GM23338 (cell line): ENCODE results near the gene TIRAP. TPM values are rescaled to one million over a fixed set of nuclear protein-coding genes. Genes with fewer than 3 reads are reported as not detected.

ENCODE experiments used
- ATAC-seq: fragments of 200-7000 bp; cut with Tn5 transposase; 3 replicates; pipeline ENCODE4 v1.9.1; 2020
- DNase-seq: peaks from one replicate; pipeline ENCODE4 v3.0.0-alpha.2; 2015; ENCODE audit warnings: low spot score
- H2AFZ ChIP-seq: fragments of 200-600 bp; sonication (generic); 2 replicates; pipeline ENCODE4 v1.8.0; 2016; ENCODE audit warnings: antibody characterized with exemption, mild to moderate bottlenecking, moderate library complexity
- H3F3A ChIP-seq: fragments of 200-600 bp; sonication (generic); replicated peaks from 2 replicates; pipeline ENCODE4 v1.8.0; 2017; ENCODE audit warnings: antibody characterized with exemption, mixed run types, low read depth
- H3K27ac ChIP-seq: fragments of 200-600 bp; sonication (generic); 2 replicates; pipeline ENCODE4 v1.6.1; 2016; ENCODE audit warnings: low read depth
- H3K27me3 ChIP-seq: fragments of 200-600 bp; sonication (generic); 2 replicates; pipeline ENCODE4 v1.8.0; 2016; ENCODE audit warnings: mild to moderate bottlenecking, mixed run types, moderate library complexity; ENCODE audit not compliant: insufficient read depth
- H3K36me3 ChIP-seq: fragments of 200-600 bp; sonication (generic); 2 replicates; pipeline ENCODE4 v1.8.0; 2016; ENCODE audit warnings: mild to moderate bottlenecking; ENCODE audit not compliant: insufficient read depth
- H3K4me1 ChIP-seq: fragments of 200-600 bp; sonication (generic); 2 replicates; pipeline ENCODE4 v1.8.0; 2016; ENCODE audit warnings: mild to moderate bottlenecking, moderate library complexity; ENCODE audit not compliant: insufficient read depth
- H3K4me2 ChIP-seq: fragments of 200-600 bp; sonication (generic); 2 replicates; pipeline ENCODE4 v1.7.1; 2017; ENCODE audit warnings: mixed run types
- H3K4me3 ChIP-seq: fragments of 200-600 bp; sonication (generic); 2 replicates; pipeline ENCODE4 v1.6.1; 2016; ENCODE audit warnings: mixed run types
- H3K79me2 ChIP-seq: fragments of 200-600 bp; sonication (generic); replicated peaks from 2 replicates; pipeline ENCODE4 v1.8.0; 2017; ENCODE audit warnings: mild to moderate bottlenecking; ENCODE audit not compliant: insufficient read depth
- H3K9me2 ChIP-seq: fragments of 200-600 bp; sonication (generic); 2 replicates; pipeline ENCODE4 v1.8.0; 2017; ENCODE audit not compliant: insufficient read depth
- H4K20me1 ChIP-seq: fragments of 200-600 bp; sonication (generic); replicated peaks from 2 replicates; pipeline ENCODE4 v1.8.0; 2017; ENCODE audit warnings: mild to moderate bottlenecking; ENCODE audit not compliant: insufficient read depth
- H3K27ac Mint-ChIP-seq: 2 replicates; pipeline ENCODE4 v1.8.0; 2020; ENCODE audit warnings: inconsistent platforms, mild to moderate bottlenecking, moderate library complexity, mixed read lengths
- H3K27me3 Mint-ChIP-seq: 3 replicates; pipeline ENCODE4 v1.8.0; 2022; ENCODE audit warnings: low read depth, mild to moderate bottlenecking, moderate library complexity, mixed read lengths, inconsistent platforms; ENCODE audit not compliant: insufficient read depth, poor library complexity
- H3K36me3 Mint-ChIP-seq: 3 replicates; pipeline ENCODE4 v1.8.0; 2021; ENCODE audit warnings: low read depth, mild to moderate bottlenecking, inconsistent platforms, moderate library complexity, mixed read lengths
- H3K4me1 Mint-ChIP-seq: 3 replicates; pipeline ENCODE4 v1.8.0; 2020; ENCODE audit warnings: mild to moderate bottlenecking, inconsistent platforms, mixed read lengths
- H3K4me3 Mint-ChIP-seq: 3 replicates; pipeline ENCODE4 v1.8.0; 2021; ENCODE audit warnings: moderate library complexity, mild to moderate bottlenecking, inconsistent platforms, mixed read lengths
- H3K9me3 Mint-ChIP-seq: 3 replicates; pipeline ENCODE4 v1.8.0; 2020; ENCODE audit warnings: moderate library complexity, mild to moderate bottlenecking, inconsistent platforms, mixed read lengths
- CREB1 ChIP-seq: fragments of 250-450 bp; sonication (Bioruptor Pico); IDR thresholded peaks from 2 replicates; pipeline ENCODE4 v1.5.0; 2020; ENCODE audit warnings: low read depth, mild to moderate bottlenecking, moderate library complexity
- CTCF ChIP-seq, 2 experiments: fragments of 200-600 bp in 1 of 2; sonication (generic) in 1 of 2; conservative IDR thresholded peaks; 2 replicates each; pipeline versions ENCODE4 v1.5.1 to v1.6.1; 2016 to 2017; ENCODE audit warnings: antibody characterized with exemption in 2 of 2, low read depth in 2 of 2, mild to moderate bottlenecking in 2 of 2, moderate library complexity in 1 of 2
- ETS1 ChIP-seq: IDR thresholded peaks from 2 replicates; pipeline ENCODE4 v1.6.1; 2016; ENCODE audit warnings: antibody characterized with exemption
- EZH2 ChIP-seq: fragments of 200-600 bp; sonication (generic); IDR thresholded peaks from one replicate; pipeline ENCODE4 v1.8.0; 2017; ENCODE audit warnings: antibody characterized with exemption, mild to moderate bottlenecking, low read depth; ENCODE audit not compliant: unreplicated experiment
- EZH2phosphoT487 ChIP-seq: fragments of 200-600 bp; sonication (generic); IDR thresholded peaks from one replicate; pipeline ENCODE4 v1.8.1; 2018; ENCODE audit warnings: antibody characterized with exemption; ENCODE audit not compliant: unreplicated experiment
- JUNB ChIP-seq: IDR thresholded peaks from one replicate; pipeline ENCODE4 v1.6.1; 2016; ENCODE audit warnings: antibody characterized with exemption; ENCODE audit not compliant: unreplicated experiment
- NANOG ChIP-seq: IDR thresholded peaks from 2 replicates; pipeline ENCODE4 v1.6.1; 2016; ENCODE audit warnings: antibody characterized with exemption, borderline replicate concordance
- POLR2AphosphoS5 ChIP-seq: IDR thresholded peaks from 2 replicates; pipeline ENCODE4 v1.6.1; 2016; ENCODE audit warnings: antibody characterized with exemption, low read depth
- REST ChIP-seq: IDR thresholded peaks from one replicate; pipeline ENCODE4 v1.6.1; 2018; ENCODE audit warnings: antibody characterized with exemption; ENCODE audit not compliant: unreplicated experiment
- STAT1 ChIP-seq: IDR thresholded peaks from one replicate; pipeline ENCODE4 v1.6.1; 2016; ENCODE audit warnings: antibody characterized with exemption; ENCODE audit not compliant: unreplicated experiment
- ZNF114 ChIP-seq: fragments of 250-450 bp; sonication (Bioruptor Pico); IDR thresholded peaks from 2 replicates; pipeline ENCODE4 v1.5.0; 2020; ENCODE audit warnings: mild to moderate bottlenecking, moderate library complexity
- ZNF331 ChIP-seq: fragments of 250-450 bp; sonication (Bioruptor Pico); IDR thresholded peaks from 2 replicates; pipeline ENCODE4 v1.5.0; 2020; ENCODE audit warnings: low read depth, mild to moderate bottlenecking, moderate library complexity
- polyA plus RNA-seq: library from polyadenylated mRNA; unstranded; fragments of >200 nt; fragmentation: Nextera tagmentation; extraction: Ambion mirVana; gene quantifications from 2 replicates; pipeline ENCODE4 v1.2.1, GENCODE V29; 2016
- total RNA-seq: library from RNA; depleted of rRNA; stranded (reverse); fragments of >200 nt; shearing (Covaris generic); gene quantifications from 2 replicates; pipeline ENCODE4 v1.2.3, GENCODE V29; 2014
- TF ChIP-seq, protein P1 (sequence below): fragments of 250-450 bp; sonication (Bioruptor Pico); IDR thresholded peaks from 2 replicates; pipeline ENCODE4 v1.5.0; 2020; ENCODE audit warnings: mild to moderate bottlenecking, moderate library complexity

Gene TIRAP
- total and polyA plus RNA-seq, 2 experiments from 2014 or later = 1.1 to 3.4 TPM

DNA sequence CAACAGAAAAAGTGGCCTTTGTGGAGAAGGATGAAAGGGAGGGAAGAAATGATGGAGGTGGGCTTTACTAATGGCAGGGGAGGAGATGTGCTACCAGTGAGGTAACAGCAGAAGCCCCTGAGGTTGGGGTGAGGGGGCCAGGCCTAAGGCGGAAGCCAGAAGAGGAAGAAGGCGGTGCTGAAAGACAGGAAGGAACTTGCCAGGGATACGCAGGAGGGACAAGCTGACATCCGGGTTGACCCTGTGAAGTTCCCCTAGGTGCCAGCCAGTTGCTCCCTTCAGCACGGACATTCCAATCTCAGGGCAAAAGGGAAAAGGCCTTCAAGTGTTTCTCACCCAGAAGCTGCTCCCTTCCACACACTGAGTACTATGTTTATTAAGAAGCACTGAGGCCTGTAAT is 2.3 kb upstream of the TIRAP start:
- Histone ChIP-seq H3K4me2 (no peak overlapping the region), H3K27ac (no peak overlapping the region), H3F3A (peaks cover 10% of the 10 kb centered on the region), H4K20me1 (no peaks in the 10 kb centered on the region), H3K79me2 (no peaks in the 10 kb centered on the region), H2AFZ (no peak overlapping the region), H3K4me3 (no peak overlapping the region), H3K9me2 (no peaks in the 10 kb centered on the region), H3K27me3 (peaks cover 19% of the 10 kb centered on the region), H3K36me3 (no peaks in the 10 kb centered on the region), H3K4me1 (0 out of 2 replicates have a peak, but pooled peaks cover 7% of the 10 kb centered on the region)
- Mint-ChIP-seq H3K36me3 (peaks cover 26% of the 10 kb centered on the region), H3K9me3 (no peaks in the 10 kb centered on the region; the same call in 2 of the 3 replicates), H3K4me3 (no peak overlapping the region), H3K4me1 (peaks cover 15% of the 10 kb centered on the region), H3K27ac (no peak overlapping the region), H3K27me3 (peaks cover 28% of the 10 kb centered on the region)
- DNase-seq = no peak
- TF ChIP-seq EZH2phosphoT487 = no peak
- TF ChIP-seq POLR2AphosphoS5 = no peak
- TF ChIP-seq ZNF331 (CRISPR knock-in tag) = no peak
- TF ChIP-seq CREB1 (CRISPR knock-in tag) = no peak
- no peak for TF ChIP-seq ZNF114
- no peak for TF ChIP-seq CTCF (conservative IDR thresholded peaks at IDR 0.05; ENCODE audit: low read depth in 2 of 2)
- TF ChIP-seq STAT1 = no peak
- TF ChIP-seq NANOG = no peak
- TF ChIP-seq, protein P1, sequence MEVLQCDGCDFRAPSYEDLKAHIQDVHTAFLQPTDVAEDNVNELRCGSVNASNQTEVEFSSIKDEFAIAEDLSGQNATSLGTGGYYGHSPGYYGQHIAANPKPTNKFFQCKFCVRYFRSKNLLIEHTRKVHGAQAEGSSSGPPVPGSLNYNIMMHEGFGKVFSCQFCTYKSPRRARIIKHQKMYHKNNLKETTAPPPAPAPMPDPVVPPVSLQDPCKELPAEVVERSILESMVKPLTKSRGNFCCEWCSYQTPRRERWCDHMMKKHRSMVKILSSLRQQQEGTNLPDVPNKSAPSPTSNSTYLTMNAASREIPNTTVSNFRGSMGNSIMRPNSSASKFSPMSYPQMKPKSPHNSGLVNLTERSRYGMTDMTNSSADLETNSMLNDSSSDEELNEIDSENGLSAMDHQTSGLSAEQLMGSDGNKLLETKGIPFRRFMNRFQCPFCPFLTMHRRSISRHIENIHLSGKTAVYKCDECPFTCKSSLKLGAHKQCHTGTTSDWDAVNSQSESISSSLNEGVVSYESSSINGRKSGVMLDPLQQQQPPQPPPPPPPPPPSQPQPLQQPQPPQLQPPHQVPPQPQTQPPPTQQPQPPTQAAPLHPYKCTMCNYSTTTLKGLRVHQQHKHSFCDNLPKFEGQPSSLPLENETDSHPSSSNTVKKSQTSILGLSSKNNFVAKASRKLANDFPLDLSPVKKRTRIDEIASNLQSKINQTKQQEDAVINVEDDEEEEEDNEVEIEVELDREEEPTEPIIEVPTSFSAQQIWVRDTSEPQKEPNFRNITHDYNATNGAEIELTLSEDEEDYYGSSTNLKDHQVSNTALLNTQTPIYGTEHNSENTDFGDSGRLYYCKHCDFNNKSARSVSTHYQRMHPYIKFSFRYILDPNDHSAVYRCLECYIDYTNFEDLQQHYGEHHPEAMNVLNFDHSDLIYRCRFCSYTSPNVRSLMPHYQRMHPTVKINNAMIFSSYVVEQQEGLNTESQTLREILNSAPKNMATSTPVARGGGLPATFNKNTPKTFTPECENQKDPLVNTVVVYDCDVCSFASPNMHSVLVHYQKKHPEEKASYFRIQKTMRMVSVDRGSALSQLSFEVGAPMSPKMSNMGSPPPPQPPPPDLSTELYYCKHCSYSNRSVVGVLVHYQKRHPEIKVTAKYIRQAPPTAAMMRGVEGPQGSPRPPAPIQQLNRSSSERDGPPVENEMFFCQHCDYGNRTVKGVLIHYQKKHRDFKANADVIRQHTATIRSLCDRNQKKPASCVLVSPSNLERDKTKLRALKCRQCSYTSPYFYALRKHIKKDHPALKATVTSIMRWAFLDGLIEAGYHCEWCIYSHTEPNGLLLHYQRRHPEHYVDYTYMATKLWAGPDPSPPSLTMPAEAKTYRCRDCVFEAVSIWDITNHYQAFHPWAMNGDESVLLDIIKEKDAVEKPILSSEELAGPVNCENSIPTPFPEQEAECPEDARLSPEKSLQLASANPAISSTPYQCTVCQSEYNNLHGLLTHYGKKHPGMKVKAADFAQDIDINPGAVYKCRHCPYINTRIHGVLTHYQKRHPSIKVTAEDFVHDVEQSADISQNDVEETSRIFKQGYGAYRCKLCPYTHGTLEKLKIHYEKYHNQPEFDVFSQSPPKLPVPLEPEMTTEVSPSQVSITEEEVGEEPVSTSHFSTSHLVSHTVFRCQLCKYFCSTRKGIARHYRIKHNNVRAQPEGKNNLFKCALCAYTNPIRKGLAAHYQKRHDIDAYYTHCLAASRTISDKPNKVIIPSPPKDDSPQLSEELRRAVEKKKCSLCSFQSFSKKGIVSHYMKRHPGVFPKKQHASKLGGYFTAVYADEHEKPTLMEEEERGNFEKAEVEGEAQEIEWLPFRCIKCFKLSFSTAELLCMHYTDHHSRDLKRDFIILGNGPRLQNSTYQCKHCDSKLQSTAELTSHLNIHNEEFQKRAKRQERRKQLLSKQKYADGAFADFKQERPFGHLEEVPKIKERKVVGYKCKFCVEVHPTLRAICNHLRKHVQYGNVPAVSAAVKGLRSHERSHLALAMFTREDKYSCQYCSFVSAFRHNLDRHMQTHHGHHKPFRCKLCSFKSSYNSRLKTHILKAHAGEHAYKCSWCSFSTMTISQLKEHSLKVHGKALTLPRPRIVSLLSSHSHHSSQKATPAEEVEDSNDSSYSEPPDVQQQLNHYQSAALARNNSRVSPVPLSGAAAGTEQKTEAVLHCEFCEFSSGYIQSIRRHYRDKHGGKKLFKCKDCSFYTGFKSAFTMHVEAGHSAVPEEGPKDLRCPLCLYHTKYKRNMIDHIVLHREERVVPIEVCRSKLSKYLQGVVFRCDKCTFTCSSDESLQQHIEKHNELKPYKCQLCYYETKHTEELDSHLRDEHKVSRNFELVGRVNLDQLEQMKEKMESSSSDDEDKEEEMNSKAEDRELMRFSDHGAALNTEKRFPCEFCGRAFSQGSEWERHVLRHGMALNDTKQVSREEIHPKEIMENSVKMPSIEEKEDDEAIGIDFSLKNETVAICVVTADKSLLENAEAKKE (CRISPR knock-in tag) = no peak
- no peak for TF ChIP-seq JUNB
- no peak for TF ChIP-seq EZH2
- TF ChIP-seq ETS1 = no peak
- TF ChIP-seq REST = no peak
- no peak for ATAC-seq
